HepG2 (cell line): ENCODE results near the gene KIFC1. TPM values are rescaled to one million over a fixed set of nuclear protein-coding genes. Genes with fewer than 3 reads are reported as not detected.
A peak's percentile ranks its signal among the peaks of the same experiment; 100 is the strongest.

ENCODE experiments used
- ARNT ChIP-seq: fragments of 450-650 bp; IDR thresholded peaks from 2 replicates; pipeline ENCODE4 v1.6.1; 2017
- BCLAF1 ChIP-seq: fragments of 450-650 bp; IDR thresholded peaks from 2 replicates; pipeline ENCODE4 v1.6.1; 2017; ENCODE audit warnings: mild to moderate bottlenecking
- BHLHE40 ChIP-seq: IDR thresholded peaks from 2 replicates; pipeline ENCODE4 v1.6.1; 2011; ENCODE audit warnings: low read length, improper control_type of control experiment
- FOSL2 ChIP-seq: sonication (generic); formaldehyde crosslinking; IDR thresholded peaks from 2 replicates; pipeline ENCODE4 v1.4.0; 2020; ENCODE audit warnings: missing genetic modification reagents
- MEIS2 ChIP-seq: sonication (generic); formaldehyde crosslinking; IDR thresholded peaks from 2 replicates; pipeline ENCODE4 v1.9.0; 2021; ENCODE audit warnings: mild to moderate bottlenecking, missing genetic modification reagents
- NFE2L2 ChIP-seq: fragments of 150-350 bp; IDR thresholded peaks from 2 replicates; pipeline ENCODE4 v1.6.1; 2014; ENCODE audit warnings: low read length
- NRL ChIP-seq: sonication (generic); formaldehyde crosslinking; IDR thresholded peaks from 2 replicates; pipeline ENCODE4 v1.5.0; 2020; ENCODE audit warnings: missing genetic modification reagents, mild to moderate bottlenecking, moderate library complexity, borderline replicate concordance
- RFX3 ChIP-seq: IDR thresholded peaks from 2 replicates; pipeline ENCODE4 v1.6.1; 2016; ENCODE audit warnings: missing biosample characterization, missing genetic modification reagents
- RNF219 ChIP-seq: sonication (generic); formaldehyde crosslinking; IDR thresholded peaks from 2 replicates; pipeline ENCODE4 v1.5.0; 2020; ENCODE audit warnings: mild to moderate bottlenecking, missing genetic modification reagents
- TEAD3 ChIP-seq: optimal IDR thresholded peaks from 2 replicates; pipeline ENCODE3; 2016; ENCODE audit warnings: borderline replicate concordance
- TFAP4 ChIP-seq: sonication (generic); IDR thresholded peaks from 2 replicates; pipeline ENCODE4 v1.6.1; 2016; ENCODE audit warnings: low read depth, borderline replicate concordance
- YEATS2 ChIP-seq: sonication (generic); formaldehyde crosslinking; IDR thresholded peaks from 2 replicates; pipeline ENCODE4 v1.4.0; 2020; ENCODE audit warnings: missing genetic modification reagents, borderline replicate concordance
- ZNF547 ChIP-seq: sonication (generic); formaldehyde crosslinking; IDR thresholded peaks from 2 replicates; pipeline ENCODE4 v1.5.1; 2020; ENCODE audit warnings: mild to moderate bottlenecking, missing genetic modification reagents
- ZNF569 ChIP-seq: sonication (generic); formaldehyde crosslinking; IDR thresholded peaks from 2 replicates; pipeline ENCODE4 v1.5.0; 2020; ENCODE audit warnings: mild to moderate bottlenecking, missing genetic modification reagents, moderate library complexity, borderline replicate concordance
- ZNF646 ChIP-seq: sonication (generic); formaldehyde crosslinking; IDR thresholded peaks from 2 replicates; pipeline ENCODE4 v1.9.0; 2021; ENCODE audit warnings: mild to moderate bottlenecking, missing genetic modification reagents
- ZNF788 ChIP-seq: sonication (generic); formaldehyde crosslinking; IDR thresholded peaks from 2 replicates; pipeline ENCODE4 v1.5.0; 2020; ENCODE audit warnings: mild to moderate bottlenecking, missing genetic modification reagents, borderline replicate concordance
- polyA plus RNA-seq, 8 experiments: library from polyadenylated mRNA; depleted of rRNA in 3 of 8; stranded (reverse) in 7 of 8; unstranded in 1 of 8; fragments of >200 nt; fragmentation: Illumina TruSeq in 4 of 8; extraction: Trizol in 4 of 8; gene quantifications; 2 replicates each; pipeline versions ENCODE4 v1.2.1 to v1.2.3, GENCODE V29; 2011 to 2016; ENCODE audit warnings: low read depth in 4 of 8, missing spikeins in 1 of 8, mixed read lengths in 1 of 8; ENCODE audit not compliant: insufficient read depth in 1 of 8
- total RNA-seq, 5 experiments: library from RNA; depleted of rRNA; stranded (reverse); fragments of >200 nt; fragmentation: Illumina TruSeq; extraction: Trizol; gene quantifications; 2 replicates each; pipeline ENCODE4 v1.2.3, GENCODE V29; 2016; ENCODE audit warnings: low read depth in 1 of 5

KIFC1 gene
- total and polyA plus RNA-seq, 2 of the 13 experiments (the other 11 are each of a cell fraction or from before 2014, with no cell fraction given): 25.0 to 45.5 TPM

- TF ChIP-seq RNF219 (CRISPR knock-in tag) (no peak), ZNF547 (peak; percentile 93), FOSL2 (CRISPR knock-in tag) (peak; percentile 69), ZNF788 (CRISPR knock-in tag) (peak; percentile 79), BHLHE40 (peak; percentile 100), ZNF569 (CRISPR knock-in tag) (no peak), BCLAF1 (no peak), ZNF646 (no peak), YEATS2 (CRISPR knock-in tag) (peak; percentile 96), MEIS2 (CRISPR knock-in tag) (peak; percentile 23), ARNT (no peak), TEAD3 (CRISPR knock-in tag) (peak; percentile 88), TFAP4 (no peak; the same call in 1 of the 2 replicates), NRL (CRISPR knock-in tag) (peak; percentile 92), NFE2L2 (no peak), RFX3 (CRISPR knock-in tag) (no peak; the same call in 1 of the 2 replicates)
Observed at GRCh38 chr6:33417903-33418689, 26.5 kb downstream of the KIFC1 start, which contains the start of gene CUTA (continued).
